HG02943 (cell line): Measurements from ENCODE around the gene MTERF4.

ENCODE experiments used
- ATAC-seq: cut with Tn5 transposase; IDR thresholded peaks from one replicate; pipeline ENCODE4 v1.9.1; 2021; ENCODE audit warnings: mild to moderate bottlenecking, low read depth, moderate library complexity; ENCODE audit not compliant: unreplicated experiment

MTERF4 gene

DNA sequence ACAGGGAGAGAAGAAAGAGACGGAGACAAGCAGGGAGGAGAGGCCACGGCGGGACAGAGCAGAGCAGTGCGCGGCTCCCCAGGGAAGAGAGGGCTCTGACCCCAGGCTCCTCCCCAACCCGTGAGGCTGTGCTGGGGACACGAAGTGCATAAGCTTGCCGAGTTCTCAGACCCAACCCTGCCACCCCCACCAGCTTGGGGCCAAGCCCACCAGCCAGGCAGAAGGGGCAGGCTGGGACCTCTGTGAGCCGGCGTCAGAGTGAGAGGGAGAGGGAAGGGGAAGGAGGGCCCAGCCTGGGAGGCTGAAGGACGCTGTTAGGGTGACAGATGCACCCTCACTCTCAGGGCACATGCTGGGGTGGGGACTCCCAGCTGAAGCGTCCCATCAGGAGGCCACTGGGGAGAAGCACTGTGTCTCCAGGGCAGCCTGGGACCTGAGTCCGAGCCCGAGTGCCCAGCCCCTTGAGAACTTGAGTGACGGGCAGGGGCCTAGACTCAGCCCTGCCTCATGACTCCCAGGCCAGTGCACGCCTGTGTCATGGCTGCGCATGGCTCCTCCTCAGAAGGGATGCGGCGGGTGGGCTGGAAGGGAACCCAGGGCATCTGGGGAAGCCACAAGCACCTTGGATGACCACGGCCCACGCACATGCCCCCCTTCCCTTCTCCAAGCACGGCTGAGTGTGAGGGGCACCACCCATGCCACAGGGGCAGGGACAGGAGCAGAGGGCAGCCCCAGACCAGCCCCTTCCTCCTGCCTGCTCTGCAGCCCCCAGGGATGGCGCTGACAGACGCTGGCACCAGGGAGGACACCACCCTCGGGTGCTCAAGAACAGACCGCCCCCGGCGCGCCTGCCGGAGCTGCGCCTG is 31.0 kb downstream of the MTERF4 start:
- ATAC-seq = no peak

DNA sequence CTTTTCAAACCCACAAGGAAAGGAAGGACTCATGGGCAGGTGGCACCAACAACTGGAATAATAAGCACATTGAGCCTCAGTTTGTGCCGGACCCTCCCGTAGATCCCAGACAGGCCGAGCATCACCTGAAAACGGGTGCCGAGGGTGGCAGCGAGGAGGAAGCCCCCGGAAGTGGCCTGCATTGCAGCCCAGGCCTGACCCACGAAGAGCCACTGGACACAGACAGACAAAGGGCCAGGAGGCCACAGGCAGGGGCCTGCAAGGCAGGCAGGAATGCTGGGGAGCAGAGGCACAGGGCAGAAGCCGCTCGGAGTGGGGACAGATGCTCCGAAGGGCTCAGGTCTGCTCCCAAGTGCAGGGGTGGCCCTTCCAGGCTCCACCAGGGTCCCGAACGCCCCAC is 31.7 kb downstream of the MTERF4 start:
- ATAC-seq = no peak

DNA sequence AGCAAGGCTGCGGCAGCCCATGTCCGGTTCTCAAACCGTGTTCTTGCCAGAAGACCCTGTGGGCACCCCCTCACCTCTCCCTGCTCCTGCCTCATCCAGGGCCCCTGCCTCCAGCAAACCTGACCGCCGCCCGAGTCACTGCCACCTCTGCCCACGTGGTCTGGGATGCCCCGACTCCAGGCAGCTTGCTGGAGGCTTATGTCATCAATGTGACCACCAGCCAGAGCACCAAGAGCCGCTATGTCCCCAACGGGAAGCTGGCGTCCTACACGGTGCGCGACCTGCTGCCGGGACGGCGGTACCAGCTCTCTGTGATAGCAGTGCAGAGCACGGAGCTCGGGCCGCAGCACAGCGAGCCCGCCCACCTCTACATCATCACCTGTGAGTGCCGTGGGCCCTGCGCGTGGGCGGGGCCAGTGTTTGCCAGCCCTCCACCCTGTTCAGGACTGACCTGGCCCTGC is 32.2 kb downstream of the MTERF4 start:
- no peak for ATAC-seq

DNA sequence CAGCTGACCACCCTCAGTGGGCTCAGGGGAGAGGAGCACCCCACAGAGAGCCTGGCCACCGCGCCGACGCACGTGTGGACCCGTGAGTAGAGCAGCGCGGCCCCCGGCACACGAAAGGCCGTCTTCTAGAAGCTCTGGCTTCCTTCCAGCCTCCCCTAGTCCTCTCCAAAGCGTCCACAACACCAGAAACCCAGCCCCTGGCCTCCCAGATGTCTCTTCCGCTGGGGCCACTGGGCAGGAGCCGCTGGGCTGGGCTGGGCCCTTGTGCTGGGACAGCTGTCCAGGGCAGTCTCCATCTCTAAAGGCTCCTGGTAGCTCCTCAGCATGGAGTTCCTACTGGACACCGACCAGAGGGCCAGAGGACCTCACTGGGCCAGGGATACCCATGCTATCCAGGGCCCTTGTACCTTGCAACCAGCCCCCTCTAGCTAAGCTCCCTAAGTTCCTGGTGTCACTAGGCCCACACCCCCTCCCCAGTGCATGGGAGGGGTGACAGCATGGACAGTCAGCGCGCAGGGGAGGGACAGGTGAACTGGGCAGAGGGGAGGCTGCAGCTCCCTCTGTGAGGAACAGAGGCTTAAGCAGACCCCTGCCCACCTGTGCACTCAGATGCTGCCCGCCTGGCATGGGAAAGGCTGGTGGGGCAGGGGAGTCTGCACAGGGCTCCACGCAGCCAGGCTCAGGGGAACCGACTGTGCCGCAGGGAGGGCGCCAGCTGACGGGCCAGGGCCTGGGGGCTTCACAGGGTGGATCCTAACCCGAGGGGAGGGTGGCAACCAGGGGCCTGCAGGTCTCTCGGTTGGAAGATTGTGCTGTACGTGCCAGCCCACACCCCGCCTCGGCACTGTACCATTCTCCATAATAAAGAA is 32.9 kb downstream of the MTERF4 start:
- ATAC-seq = no peak

DNA sequence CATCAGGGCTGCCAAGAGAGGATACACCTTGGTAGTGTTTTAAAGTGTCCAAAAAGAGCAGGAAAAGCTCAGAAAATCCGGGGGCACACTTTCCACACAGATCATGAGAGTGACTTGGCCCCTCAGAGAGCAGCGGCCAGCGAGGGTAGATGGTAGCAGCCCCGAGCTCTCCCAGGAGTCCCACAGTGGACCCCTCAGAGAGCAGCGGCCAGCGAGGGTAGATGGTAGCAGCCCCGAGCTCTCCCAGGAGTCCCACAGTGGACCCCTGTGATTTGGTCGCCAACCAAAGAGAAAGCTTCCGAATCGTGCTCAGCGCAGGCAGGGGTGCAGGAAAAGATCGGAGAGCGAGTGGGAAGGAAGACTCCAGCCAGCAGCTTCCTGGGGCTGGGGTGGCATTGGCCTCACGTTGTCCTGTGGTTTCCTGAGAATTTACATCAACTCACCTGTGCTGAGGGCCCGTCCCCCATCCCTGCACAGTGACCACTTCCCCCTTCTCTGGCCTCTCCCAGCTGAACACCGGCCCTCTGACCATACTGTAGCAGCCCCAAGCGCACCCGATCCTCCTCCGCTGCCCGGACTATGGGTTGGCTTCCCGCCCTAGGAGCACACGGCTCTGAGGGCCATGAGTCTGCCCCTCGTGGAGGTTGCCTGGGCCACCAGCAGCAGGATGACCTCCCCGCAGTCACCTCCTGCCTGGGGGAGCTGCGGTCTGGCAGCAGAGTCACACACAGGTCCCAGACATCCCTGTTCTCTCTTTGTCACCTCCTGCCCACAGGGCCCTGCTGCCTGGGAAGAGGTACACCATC is 33.7 kb downstream of the MTERF4 start:
- ATAC-seq = no peak

DNA sequence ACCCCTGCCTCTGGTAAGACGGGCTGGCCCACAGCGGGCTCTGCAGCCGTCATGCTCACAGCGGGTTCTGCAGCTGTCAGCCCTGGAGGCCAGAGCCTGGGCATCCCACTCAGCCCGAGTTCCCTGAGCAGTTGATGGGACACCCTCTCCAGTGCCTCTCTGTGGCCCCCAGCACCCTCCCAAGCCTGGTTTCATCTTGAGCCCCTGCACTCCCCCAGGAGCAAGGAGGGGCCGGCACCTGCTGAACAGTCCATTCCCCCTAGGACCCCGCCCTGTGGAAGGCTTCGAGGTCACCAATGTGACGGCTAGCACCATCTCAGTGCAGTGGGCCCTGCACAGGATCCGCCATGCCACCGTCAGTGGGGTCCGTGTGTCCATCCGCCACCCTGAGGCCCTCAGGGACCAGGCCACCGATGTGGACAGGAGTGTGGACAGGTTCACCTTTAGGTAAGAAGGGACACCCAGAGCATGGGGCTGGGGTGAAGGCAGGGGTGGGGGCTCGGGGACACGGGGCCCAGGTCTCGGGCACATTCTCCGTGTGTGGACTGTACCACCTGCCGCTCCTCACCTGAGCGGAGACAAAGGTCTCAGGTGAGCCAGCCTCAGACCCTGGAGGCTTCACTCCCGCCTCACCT is 34.5 kb downstream of the MTERF4 start:
- no peak for ATAC-seq

DNA sequence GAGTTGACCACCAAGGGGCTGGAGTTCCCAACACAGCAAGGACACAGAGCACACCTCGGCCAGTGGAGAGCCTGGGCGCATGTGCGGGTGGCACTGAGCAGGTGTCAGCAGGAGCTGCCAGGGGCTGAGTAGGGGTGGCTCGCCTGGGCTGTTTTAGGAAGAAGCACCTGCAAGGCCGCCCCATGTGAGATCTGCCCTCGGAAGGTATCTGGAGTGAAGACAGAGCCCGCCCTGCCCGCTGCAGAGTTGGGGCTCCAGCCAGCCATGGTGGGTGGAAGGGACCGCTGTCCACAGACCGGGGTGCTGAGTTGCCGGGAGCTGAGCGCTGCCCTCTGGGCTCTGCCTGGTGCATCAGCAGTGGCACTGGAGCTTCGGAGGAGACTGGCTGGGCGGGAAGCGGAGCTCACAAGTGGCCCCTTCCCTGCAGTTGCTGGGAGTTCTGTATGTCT is 35.2 kb downstream of the MTERF4 start:
- ATAC-seq = no peak

DNA sequence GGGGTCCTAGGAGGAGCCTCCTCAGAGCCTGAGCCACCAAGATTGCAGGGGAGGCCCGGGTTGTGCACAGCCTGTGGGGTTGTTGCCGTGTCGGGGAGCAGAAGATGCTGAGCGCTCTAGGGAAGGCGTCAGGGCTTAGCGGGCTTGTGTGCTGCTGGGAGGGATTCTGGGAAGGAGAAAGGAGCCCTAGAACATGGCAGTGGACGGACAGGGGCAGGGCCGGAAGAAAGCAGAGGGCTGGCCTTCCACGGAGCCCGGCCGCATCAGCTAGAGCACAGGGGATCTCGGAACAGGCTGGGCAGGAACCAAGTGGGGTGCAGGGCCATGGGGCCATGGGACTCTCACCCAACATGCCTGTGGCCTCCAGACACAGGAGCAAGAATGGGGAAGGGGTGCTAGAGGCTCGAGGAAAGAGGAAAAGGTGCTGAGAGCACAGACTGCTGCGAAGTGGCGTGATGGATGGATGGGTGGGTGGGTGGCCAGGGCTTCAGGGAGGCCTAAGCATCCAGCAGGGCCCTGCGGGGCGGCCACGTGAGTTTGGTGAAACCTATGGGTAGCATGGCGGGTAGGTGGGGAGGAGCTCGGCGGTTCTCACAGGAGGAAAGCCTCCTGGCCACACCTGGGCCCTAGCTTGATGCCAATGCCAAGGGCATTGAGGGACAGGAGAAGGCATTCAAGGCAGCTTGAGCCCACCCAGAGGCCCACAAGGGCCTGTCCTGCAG is 35.8 kb downstream of the MTERF4 start:
- no peak for ATAC-seq

DNA sequence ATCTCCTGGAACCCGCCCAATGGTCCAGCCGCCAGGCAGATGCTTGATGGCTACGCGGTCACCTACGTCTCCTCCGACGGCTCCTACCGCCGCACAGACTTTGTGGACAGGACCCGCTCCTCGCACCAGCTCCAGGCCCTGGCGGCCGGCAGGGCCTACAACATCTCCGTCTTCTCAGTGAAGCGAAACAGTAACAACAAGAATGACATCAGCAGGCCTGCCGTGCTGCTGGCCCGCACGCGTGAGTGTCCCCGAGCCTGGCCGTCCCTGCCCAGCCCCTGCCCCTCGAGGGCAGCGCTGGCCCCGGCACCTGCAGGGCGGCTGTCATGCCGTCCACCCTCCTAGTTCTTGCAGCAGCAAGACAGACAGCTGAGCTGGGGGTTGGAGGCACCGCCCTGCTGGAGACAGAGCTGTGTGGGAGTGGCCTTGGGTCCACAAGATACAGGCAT is 36.7 kb downstream of the MTERF4 start:
- no peak for ATAC-seq

DNA sequence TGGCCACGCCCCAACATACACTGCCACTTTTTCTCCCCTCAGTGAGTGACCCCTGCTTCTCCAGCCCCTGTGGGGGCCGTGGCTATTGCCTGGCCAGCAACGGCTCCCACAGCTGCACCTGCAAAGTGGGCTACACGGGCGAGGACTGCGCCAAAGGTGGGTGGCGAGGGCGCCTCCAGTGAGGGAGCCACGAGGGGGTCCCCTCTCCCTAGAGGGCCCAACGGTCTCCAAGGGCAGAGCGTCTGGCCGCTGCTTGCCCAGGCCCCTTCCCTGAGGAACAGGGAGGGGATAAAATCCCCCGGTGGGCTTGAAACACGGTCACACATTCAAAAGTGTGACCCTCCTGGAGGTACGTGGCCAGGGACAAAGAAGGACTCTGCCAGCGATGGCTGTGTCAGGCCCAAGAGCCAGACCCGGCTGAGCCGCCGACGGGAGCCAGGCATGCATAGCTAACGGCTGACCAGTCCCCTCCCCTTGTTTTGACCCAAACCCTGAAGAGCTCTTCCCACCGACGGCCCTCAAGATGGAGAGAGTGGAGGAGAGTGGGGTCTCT is 37.2 kb downstream of the MTERF4 start:
- no peak for ATAC-seq

DNA sequence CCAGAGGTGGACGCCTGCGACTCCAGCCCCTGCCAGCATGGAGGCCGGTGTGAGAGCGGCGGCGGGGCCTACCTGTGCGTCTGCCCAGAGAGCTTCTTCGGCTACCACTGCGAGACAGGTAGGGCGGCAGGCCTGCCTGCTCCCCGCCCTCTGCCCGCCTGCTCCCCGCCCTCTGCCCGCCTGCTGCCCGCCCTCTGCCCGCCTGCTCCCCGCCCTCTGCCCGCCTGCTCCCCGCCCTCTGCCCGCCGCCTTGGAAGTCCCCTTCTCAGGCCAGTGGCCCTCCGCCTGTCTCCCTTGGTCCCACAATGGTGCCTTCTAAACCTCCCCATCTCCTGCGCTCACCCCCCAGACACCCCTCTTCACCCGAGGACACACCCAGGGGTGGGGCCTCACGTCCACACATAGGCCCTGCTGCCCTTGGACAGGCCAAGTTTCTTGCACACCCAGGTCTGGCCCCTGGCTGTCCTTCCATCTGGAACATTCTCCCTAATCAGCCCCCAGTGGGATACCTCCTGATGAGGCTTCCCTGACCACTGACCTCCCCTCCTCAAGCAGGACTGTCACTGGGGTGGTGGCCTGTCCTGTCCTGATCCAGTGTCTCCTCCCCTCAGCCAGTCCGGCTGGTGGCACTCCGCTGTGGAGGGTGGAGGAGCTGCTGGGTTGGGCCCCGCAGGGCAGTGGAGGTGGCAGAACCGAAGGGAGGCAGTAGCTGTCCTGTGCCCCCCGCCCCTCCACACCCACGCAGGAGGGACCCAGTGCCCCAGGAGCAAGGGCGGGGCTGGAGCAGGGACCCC is 37.9 kb downstream of the MTERF4 start:
- no peak for ATAC-seq

DNA sequence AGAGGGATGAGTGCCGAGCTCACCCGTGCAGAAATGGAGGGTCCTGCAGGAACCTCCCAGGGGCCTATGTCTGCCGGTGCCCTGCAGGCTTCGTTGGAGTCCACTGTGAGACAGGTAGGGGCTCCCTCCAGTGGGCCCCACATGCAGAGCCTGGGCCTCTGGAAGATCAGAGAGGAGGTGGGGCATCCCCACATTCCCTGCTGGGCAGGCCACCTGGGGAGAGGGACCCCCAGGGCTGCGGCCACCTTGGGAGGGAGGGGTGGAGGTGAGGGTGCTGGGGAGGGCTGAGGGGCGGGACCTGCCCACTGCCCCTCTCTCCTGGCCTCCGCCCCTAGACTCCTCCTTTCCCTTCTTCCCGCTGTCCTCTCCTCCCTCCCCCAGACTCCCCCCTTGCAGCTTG is 38.5 kb downstream of the MTERF4 start:
- ATAC-seq = no peak

DNA sequence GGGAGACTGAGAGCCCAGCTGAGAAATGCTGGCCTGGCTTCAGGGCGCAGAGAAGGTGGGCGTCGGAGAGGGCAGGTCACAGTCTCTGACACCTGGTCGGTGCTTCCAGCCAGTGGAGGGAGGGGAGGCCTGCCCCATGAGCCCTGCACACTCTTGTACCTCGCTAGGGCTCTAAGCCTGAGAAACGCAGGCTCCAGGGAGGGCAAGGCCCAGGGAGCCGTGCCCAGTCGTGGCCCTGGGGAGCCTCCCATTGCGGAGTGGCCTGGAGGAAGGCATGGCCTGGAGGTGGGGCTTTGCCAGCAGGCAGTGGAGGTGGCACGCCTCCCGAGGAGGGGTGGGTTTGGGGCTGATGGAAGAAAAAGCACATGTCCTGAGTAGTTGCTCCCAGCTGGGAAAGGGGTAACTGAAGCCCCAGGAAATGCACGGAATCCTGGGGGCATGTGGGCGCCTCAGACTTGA is 39.0 kb downstream of the MTERF4 start:
- no peak for ATAC-seq

DNA sequence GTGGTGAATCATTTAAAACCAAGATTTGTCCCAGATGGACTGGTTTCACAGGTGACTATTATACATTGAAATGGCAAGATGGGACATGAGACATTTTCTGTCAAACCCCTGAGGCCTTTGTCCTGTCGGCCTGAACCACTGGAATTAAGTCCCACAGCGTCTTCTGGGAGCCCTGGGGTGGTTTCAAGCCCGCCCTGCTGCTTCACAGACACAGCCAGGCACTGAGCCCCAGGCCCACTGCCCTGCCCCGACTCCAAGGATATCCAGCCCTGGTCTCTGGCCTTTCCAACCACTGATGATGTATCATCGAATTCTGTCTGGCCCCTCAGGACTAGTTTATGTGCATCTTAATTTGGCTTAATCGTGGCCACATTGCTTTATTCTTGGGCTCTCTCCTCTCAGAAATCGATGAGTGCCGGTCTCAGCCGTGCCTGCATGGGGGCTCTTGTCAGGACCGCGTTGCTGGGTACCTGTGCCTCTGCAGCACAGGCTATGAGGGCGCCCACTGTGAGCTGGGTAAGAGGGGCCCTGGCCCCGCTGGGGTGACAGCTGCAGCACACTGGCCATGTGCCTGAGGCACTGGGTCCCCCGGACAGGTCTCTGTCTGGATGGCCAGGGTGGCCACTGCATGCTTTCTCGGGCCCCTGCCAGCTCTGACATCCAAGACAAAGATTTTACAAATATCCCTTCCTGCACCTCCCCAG is 39.5 kb downstream of the MTERF4 start:
- no peak for ATAC-seq

DNA sequence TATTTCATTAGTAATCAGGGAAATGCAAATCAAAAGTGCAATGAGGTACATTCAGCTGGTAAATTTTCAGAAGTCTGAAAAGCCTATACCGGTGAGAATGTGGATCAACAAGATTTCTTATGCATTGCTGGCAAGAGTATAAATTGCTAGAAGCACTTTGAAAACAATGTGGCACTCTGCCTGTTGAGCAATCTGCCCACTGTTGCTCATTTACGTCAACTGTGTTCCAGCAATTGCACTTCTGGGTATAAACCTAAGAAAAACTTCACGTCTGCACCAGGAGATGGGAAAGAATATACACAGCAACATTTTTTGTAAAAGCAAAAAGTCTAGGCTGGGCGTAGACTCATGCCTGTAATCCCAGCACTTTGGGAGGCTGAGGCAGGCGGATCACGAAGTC is 40.8 kb downstream of the MTERF4 start:
- ATAC-seq = no peak

DNA sequence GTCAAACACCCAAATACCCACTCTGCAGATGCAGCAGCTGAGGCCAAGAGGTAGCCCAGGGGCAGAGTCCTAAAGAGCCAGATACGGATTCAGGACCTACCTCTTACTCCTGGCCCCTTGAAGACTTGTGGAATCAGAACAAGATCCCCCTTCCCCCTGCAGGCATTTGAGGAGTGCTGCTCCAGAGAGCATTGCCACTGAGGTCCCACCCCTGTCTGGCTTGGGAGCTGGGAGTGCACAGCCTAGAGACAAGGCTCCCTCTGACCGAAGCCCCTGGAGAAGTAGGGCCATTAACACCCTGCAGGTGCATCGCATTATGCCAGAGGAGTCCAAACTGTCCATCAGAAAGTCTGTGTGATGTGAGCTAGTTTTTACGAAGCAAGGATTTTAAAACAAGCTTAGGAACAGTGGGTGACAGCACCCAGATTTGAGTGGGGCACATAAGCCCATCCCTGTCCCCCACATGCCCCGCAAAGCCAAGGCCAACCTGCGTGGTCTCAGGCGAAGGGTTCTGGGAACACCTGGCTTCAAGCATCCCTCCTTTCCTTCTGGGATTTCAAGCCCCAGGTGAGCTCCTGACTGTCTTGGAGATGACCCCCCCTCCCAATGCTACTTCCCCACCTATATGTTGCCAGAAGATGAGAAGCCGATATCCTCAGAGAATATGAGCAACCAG is 48.4 kb downstream of the MTERF4 start:
- ATAC-seq = no peak

DNA sequence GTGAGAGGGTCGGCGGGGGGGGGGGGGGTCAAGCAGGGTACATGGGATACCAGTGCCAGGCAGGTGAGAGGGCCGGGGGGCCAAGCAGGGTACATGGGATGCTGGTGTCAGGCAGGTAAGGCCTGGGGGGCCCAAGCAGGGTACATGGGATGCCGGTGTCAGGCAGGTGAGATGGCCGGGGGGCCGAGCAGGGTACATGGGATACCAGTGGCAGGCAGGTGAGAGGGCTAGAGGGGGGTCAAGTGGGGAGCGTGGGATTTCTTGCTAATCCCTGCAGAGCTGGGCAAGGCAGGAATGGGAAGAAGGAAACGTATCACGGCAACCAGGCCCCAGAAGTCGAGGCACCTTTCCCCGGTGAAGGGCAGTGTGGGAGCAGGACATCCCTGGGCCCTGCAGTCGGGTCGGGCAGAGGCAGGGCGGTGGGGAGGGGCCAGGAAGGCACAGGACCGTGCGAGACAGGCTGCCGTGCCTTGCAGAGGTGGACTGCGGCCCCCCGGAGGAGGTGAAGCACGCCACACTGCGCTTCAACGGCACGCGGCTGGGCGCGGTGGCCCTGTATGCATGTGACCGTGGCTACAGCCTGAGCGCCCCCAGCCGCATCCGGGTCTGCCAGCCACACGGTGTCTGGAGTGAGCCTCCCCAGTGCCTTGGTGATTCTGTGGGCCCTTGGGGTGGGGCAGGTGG is 49.3 kb downstream of the MTERF4 start:
- no peak for ATAC-seq
